ENCODE measurements around the gene UQCRQ. TPM values are rescaled to one million over a fixed set of nuclear protein-coding genes. Genes with fewer than 3 reads are reported as not detected.
A peak's percentile ranks its signal among the peaks of the same experiment; 100 is the strongest.

Gene UQCRQ
- total and polyA plus RNA-seq, 2 of the 13 experiments (the other 11 are each of a cell fraction or from before 2014, with no cell fraction given): 257 to 575 TPM

DNA sequence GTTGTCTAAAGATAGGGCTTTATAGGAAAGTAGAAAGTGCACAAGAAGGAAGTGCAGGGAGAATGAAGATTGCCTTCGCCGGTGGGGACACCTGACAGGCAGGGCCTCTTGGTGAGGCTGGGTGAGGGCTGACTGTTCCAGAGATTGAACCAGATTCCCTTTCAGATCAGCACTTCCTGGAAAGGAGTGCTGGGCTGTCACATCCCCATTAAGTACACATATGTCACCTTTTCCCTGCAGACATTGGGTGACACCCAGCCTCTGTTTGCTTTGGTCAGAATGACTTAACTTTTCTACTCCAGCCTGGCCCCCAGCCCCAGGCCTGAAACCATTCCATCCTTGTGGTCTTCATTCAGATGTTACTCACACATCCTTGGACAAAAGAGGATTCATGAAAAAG is 28.6 kb upstream of the UQCRQ start (continued):
- TF ChIP-seq EP300 (IDR thresholded peaks at IDR 0.05; ENCODE audit: low read depth in 2 of 2, low read length in 2 of 2): 0 out of 4 replicates have a peak, but pooled peaks of 1 of the 2 experiments have one; percentile 43
- TF ChIP-seq EP300 (CRISPR knock-in tag; IDR thresholded peaks at IDR 0.05; ENCODE audit: borderline replicate concordance): peak; percentile 68
- TF ChIP-seq RCOR2 (CRISPR knock-in tag; IDR thresholded peaks at IDR 0.05): peak; percentile 58; the same call in 1 of the 2 replicates
- TF ChIP-seq CREB1 (IDR thresholded peaks at IDR 0.05): peak; percentile 43; the same call in 1 of the 2 replicates
- peak; percentile 68; the same call in 1 of the 2 replicates for TF ChIP-seq CREB1 (CRISPR knock-in tag; IDR thresholded peaks at IDR 0.05)
- TF ChIP-seq AGO2 (optimal IDR thresholded peaks at IDR 0.05; ENCODE audit: low read depth, low read length): no peak
- peak; percentile 56; the same call in 1 of the 2 replicates for TF ChIP-seq KMT2B (CRISPR knock-in tag; IDR thresholded peaks at IDR 0.05)
- no peak for TF ChIP-seq ZFP37 (CRISPR knock-in tag; IDR thresholded peaks at IDR 0.05; ENCODE audit: borderline replicate concordance)
- TF ChIP-seq, protein P1, sequence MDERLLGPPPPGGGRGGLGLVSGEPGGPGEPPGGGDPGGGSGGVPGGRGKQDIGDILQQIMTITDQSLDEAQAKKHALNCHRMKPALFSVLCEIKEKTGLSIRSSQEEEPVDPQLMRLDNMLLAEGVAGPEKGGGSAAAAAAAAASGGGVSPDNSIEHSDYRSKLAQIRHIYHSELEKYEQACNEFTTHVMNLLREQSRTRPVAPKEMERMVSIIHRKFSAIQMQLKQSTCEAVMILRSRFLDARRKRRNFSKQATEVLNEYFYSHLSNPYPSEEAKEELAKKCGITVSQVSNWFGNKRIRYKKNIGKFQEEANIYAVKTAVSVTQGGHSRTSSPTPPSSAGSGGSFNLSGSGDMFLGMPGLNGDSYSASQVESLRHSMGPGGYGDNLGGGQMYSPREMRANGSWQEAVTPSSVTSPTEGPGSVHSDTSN (CRISPR knock-in tag; IDR thresholded peaks at IDR 0.05): peak; percentile 40; the same call in 1 of the 2 replicates
- no peak for TF ChIP-seq HNRNPLL (IDR thresholded peaks at IDR 0.05; ENCODE audit: low read depth, low read length, poor library complexity, severe bottlenecking)
- no peak for TF ChIP-seq NR2F2 (IDR thresholded peaks at IDR 0.05; ENCODE audit: borderline replicate concordance, low read depth)
- TF ChIP-seq, protein P2, sequence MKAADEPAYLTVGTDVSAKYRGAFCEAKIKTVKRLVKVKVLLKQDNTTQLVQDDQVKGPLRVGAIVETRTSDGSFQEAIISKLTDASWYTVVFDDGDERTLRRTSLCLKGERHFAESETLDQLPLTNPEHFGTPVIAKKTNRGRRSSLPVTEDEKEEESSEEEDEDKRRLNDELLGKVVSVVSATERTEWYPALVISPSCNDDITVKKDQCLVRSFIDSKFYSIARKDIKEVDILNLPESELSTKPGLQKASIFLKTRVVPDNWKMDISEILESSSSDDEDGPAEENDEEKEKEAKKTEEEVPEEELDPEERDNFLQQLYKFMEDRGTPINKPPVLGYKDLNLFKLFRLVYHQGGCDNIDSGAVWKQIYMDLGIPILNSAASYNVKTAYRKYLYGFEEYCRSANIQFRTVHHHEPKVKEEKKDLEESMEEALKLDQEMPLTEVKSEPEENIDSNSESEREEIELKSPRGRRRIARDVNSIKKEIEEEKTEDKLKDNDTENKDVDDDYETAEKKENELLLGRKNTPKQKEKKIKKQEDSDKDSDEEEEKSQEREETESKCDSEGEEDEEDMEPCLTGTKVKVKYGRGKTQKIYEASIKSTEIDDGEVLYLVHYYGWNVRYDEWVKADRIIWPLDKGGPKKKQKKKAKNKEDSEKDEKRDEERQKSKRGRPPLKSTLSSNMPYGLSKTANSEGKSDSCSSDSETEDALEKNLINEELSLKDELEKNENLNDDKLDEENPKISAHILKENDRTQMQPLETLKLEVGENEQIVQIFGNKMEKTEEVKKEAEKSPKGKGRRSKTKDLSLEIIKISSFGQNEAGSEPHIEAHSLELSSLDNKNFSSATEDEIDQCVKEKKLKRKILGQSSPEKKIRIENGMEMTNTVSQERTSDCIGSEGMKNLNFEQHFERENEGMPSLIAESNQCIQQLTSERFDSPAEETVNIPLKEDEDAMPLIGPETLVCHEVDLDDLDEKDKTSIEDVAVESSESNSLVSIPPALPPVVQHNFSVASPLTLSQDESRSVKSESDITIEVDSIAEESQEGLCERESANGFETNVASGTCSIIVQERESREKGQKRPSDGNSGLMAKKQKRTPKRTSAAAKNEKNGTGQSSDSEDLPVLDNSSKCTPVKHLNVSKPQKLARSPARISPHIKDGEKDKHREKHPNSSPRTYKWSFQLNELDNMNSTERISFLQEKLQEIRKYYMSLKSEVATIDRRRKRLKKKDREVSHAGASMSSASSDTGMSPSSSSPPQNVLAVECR (CRISPR knock-in tag; IDR thresholded peaks at IDR 0.05; ENCODE audit: borderline replicate concordance): peak; percentile 51; the same call in 1 of the 2 replicates
- TF ChIP-seq TBX3 (IDR thresholded peaks at IDR 0.05; ENCODE audit: borderline replicate concordance): peak; percentile 53; the same call in 1 of the 2 replicates
- TF ChIP-seq, protein P3, sequence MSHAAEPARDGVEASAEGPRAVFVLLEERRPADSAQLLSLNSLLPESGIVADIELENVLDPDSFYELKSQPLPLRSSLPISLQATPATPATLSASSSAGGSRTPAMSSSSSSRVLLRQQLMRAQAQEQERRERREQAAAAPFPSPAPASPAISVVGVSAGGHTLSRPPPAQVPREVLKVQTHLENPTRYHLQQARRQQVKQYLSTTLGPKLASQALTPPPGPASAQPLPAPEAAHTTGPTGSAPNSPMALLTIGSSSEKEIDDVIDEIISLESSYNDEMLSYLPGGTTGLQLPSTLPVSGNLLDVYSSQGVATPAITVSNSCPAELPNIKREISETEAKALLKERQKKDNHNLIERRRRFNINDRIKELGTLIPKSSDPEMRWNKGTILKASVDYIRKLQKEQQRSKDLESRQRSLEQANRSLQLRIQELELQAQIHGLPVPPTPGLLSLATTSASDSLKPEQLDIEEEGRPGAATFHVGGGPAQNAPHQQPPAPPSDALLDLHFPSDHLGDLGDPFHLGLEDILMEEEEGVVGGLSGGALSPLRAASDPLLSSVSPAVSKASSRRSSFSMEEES (CRISPR knock-in tag; IDR thresholded peaks at IDR 0.05): no peak; the same call in 1 of the 2 replicates
- TF ChIP-seq GATAD1 (CRISPR knock-in tag; IDR thresholded peaks at IDR 0.05): peak; percentile 49; the same call in 1 of the 2 replicates
- TF ChIP-seq MIER3 (CRISPR knock-in tag; IDR thresholded peaks at IDR 0.05; ENCODE audit: borderline replicate concordance): peak; percentile 87; the same call in 1 of the 2 replicates
- TF ChIP-seq, protein P4, sequence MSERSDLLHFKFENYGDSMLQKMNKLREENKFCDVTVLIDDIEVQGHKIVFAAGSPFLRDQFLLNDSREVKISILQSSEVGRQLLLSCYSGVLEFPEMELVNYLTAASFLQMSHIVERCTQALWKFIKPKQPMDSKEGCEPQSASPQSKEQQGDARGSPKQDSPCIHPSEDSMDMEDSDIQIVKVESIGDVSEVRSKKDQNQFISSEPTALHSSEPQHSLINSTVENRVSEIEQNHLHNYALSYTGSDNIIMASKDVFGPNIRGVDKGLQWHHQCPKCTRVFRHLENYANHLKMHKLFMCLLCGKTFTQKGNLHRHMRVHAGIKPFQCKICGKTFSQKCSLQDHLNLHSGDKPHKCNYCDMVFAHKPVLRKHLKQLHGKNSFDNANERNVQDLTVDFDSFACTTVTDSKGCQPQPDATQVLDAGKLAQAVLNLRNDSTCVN (CRISPR knock-in tag; IDR thresholded peaks at IDR 0.05; ENCODE audit: borderline replicate concordance): 0 out of 2 replicates have a peak, but pooled peaks have one; percentile 59
- TF ChIP-seq ZNF577 (CRISPR knock-in tag; IDR thresholded peaks at IDR 0.05; ENCODE audit: borderline replicate concordance, low read depth): no peak
